HEK293 (cell line): ENCODE data around the gene HHAT.

Source experiments
- CTCF ChIP-seq: fragments of 450-650 bp; formaldehyde crosslinking; IDR thresholded peaks from 2 replicates; pipeline ENCODE4 v1.5.1; 2016; ENCODE audit warnings: missing biosample characterization, missing genetic modification characterization
- MEIS1 ChIP-seq: sonication (generic); formaldehyde crosslinking; IDR thresholded peaks from 2 replicates; pipeline ENCODE4 v1.8.1; 2022; ENCODE audit warnings: missing genetic modification reagents, mild to moderate bottlenecking, borderline replicate concordance
- PRDM1 ChIP-seq: fragments of 450-650 bp; formaldehyde crosslinking; IDR thresholded peaks from 2 replicates; pipeline ENCODE4; 2016; ENCODE audit warnings: missing biosample characterization, missing genetic modification characterization
- ZBTB48 ChIP-seq: fragments of 450-650 bp; formaldehyde crosslinking; IDR thresholded peaks from 2 replicates; pipeline ENCODE4 v1.5.1; 2016; ENCODE audit warnings: missing biosample characterization, missing genetic modification characterization
- ZBTB7A ChIP-seq: fragments of 450-650 bp; formaldehyde crosslinking; IDR thresholded peaks from 2 replicates; pipeline ENCODE4 v1.5.1; 2016; ENCODE audit warnings: low read depth, missing biosample characterization, missing genetic modification characterization
- ZNF10 ChIP-seq: fragments of 450-650 bp; formaldehyde crosslinking; IDR thresholded peaks from 2 replicates; pipeline ENCODE4 v1.5.1; 2017; ENCODE audit warnings: missing biosample characterization, missing genetic modification characterization
- ZNF274 ChIP-seq, 2 experiments: fragments of 200-500 bp in 1 of 2; fragments of 450-650 bp in 1 of 2; sonication (Bioruptor generic) in 1 of 2; formaldehyde crosslinking in 1 of 2; IDR thresholded peaks; 2 replicates each; pipeline versions ENCODE4 v1.5.1 to v1.6.1; 2014 to 2016; ENCODE audit warnings: borderline replicate concordance in 1 of 2, inconsistent platforms in 1 of 2, low read length in 1 of 2, missing biosample characterization in 1 of 2, missing genetic modification characterization in 1 of 2
- ZNF416 ChIP-seq: fragments of 450-650 bp; formaldehyde crosslinking; IDR thresholded peaks from 2 replicates; pipeline ENCODE4 v1.5.1; 2016; ENCODE audit warnings: missing biosample characterization, missing genetic modification characterization
- ZNF514 ChIP-seq: fragments of 450-650 bp; formaldehyde crosslinking; IDR thresholded peaks from 2 replicates; pipeline ENCODE4 v1.5.1; 2016; ENCODE audit warnings: missing biosample characterization, missing genetic modification characterization
- TF ChIP-seq, protein P1 (sequence below): fragments of 450-650 bp; formaldehyde crosslinking; IDR thresholded peaks from 2 replicates; pipeline ENCODE4 v1.5.1; 2016; ENCODE audit warnings: missing biosample characterization, missing genetic modification characterization

DNA sequence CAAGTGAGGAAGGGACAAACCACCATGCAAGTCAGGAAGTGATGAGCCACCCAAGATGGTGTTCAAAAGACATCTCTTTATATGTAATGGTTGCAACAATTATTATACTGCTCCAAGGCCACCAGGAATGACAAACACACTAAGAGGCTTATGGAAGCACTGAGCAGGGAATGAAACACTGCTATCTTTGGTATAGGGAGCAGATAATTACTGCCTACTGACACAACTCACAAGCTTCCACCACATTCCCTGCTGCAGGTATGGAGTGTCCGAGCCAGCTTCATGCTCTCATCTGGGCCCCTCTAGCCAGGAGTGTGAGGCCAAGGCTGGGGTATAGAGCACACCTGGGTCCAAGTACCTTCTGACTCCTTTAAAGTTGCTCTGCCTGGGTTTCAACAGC lies 371.4 kb downstream of the HHAT start:
- no peak for TF ChIP-seq CTCF (tag by site-specific recombination)
- no peak for TF ChIP-seq ZNF274 (IDR thresholded peaks at IDR 0.05; ENCODE audit: low read length)
- no peak for TF ChIP-seq ZNF274 (tag by site-specific recombination; IDR thresholded peaks at IDR 0.05; ENCODE audit: borderline replicate concordance)
- no peak for TF ChIP-seq ZNF416
- no peak for TF ChIP-seq ZBTB7A (tag by site-specific recombination)
- TF ChIP-seq MEIS1, result no peak
- TF ChIP-seq ZNF514 (tag by site-specific recombination), result no peak
- TF ChIP-seq ZNF10 (tag by site-specific recombination), result no peak
- TF ChIP-seq, protein P1, sequence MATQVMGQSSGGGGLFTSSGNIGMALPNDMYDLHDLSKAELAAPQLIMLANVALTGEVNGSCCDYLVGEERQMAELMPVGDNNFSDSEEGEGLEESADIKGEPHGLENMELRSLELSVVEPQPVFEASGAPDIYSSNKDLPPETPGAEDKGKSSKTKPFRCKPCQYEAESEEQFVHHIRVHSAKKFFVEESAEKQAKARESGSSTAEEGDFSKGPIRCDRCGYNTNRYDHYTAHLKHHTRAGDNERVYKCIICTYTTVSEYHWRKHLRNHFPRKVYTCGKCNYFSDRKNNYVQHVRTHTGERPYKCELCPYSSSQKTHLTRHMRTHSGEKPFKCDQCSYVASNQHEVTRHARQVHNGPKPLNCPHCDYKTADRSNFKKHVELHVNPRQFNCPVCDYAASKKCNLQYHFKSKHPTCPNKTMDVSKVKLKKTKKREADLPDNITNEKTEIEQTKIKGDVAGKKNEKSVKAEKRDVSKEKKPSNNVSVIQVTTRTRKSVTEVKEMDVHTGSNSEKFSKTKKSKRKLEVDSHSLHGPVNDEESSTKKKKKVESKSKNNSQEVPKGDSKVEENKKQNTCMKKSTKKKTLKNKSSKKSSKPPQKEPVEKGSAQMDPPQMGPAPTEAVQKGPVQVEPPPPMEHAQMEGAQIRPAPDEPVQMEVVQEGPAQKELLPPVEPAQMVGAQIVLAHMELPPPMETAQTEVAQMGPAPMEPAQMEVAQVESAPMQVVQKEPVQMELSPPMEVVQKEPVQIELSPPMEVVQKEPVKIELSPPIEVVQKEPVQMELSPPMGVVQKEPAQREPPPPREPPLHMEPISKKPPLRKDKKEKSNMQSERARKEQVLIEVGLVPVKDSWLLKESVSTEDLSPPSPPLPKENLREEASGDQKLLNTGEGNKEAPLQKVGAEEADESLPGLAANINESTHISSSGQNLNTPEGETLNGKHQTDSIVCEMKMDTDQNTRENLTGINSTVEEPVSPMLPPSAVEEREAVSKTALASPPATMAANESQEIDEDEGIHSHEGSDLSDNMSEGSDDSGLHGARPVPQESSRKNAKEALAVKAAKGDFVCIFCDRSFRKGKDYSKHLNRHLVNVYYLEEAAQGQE (tag by site-specific recombination), result no peak
- no peak for TF ChIP-seq PRDM1
- no peak for TF ChIP-seq ZBTB48
